HG02571 (cell line): ENCODE results near the gene CAMK2D.

Experiments used
- ATAC-seq: cut with Tn5 transposase; IDR thresholded peaks from one replicate; pipeline ENCODE4 v1.9.1; 2021; ENCODE audit warnings: mild to moderate bottlenecking, moderate library complexity; ENCODE audit not compliant: unreplicated experiment

CAMK2D gene

DNA sequence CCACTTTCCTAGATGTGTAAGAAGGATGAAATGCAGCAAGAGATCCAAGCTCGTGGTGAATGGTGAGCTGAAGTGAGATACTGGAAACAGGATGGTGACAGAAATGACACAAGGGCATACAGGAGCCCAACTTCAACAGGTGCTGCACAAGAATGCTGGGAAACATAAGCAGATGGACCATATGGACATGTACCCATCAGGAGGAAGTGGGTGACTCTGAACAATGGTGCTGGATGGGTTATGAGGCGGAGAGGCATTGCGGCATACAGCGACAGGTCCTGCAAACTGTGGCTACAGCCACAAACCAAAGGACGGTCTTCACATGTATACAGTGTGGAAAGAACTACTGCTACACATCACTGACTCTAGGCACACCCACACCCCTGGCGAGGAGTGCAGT lies 265.7 kb downstream of the CAMK2D start:
- ATAC-seq: no peak

DNA sequence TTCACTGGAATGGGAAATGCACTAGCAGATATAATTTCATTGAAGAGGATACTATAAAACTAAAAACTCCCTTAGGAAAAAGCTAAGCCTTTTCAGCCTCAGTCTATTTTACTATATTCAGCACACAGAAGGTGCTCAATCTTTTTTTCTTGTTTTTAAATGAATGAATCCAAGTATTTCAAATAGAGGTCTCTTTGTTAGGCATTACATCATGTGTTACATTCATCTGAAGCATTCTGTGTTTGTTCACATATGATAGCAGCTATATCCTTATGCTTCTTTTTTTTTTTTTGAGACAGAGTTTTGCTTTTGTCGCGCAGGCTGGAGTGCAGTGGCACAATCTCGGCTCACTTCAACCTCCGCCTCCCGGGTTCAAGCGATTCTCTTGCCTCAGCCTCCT lies 278.4 kb downstream of the CAMK2D start:
- no peak for ATAC-seq

DNA sequence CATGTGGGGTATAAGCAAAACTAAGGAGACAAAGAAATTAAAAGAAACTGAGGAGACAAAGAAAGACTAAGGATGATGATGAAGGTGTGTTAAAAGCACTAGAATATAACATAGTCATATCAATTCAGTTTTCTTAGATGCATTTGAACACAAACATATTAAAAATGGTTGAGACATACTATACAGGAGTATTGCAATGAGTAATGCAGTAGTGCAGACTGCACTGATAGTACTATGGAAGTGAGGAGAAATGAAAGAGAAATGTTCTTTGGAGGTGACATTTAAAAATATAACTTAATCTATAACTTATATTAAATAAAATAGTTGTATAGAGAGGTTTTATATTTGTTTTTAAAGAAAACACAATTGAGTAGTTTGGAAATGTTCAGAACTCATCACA lies 279.2 kb downstream of the CAMK2D start:
- no peak for ATAC-seq

DNA sequence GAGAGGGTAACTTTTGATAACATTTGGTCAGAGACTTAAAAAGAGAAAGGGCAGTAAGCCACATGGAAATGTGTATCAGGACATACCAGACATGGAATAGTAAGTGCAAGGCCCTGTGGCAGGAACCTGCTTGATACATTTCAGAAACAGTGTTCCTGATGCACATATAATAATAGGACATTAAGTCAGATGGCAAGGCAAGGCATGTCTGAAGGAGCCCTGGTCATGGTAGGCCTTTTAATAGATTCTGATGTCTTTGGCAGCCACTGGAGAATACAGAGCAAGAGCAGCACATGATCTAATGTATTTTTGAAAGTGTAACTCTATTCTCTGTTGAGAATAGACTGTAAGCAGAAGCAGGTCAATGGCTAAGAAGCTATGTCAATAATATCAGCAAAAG lies 279.7 kb downstream of the CAMK2D start:
- ATAC-seq: no peak

DNA sequence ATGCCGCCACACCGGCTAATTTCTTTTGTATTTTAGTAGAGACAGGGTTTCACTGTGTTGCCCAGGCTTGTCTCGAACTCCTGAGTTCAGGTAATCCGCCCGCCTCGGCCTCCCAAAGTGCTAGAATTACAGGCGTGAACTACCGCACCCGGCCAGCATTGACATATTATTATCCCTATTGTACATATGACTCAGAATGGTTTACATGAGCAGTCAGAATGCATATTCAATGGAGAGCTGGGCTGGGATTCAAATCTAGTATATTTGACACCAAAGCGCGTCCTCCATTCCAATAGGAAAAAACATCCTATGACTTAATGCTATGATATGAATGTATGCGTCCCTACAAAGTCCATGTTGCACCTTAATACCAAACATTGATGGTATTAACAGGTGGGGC lies 281.4 kb downstream of the CAMK2D start:
- no peak for ATAC-seq

DNA sequence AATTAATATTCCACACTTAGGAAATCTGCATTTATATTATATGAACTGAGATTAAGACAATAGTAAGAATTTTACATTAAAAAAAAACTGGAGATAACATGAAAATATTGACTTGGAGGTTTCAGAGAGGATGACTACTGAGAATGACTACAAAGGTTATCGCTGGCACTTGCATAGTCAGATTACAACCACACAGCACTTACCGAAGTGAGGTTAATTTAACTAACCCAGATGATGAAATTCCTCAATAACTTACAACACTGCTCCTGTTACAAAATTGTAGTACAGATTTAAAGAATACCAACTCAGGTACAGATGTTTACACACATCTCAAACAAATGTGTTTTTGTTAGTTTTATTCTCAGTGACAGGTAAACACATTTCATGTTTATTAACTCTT lies 283.5 kb downstream of the CAMK2D start:
- no peak for ATAC-seq

DNA sequence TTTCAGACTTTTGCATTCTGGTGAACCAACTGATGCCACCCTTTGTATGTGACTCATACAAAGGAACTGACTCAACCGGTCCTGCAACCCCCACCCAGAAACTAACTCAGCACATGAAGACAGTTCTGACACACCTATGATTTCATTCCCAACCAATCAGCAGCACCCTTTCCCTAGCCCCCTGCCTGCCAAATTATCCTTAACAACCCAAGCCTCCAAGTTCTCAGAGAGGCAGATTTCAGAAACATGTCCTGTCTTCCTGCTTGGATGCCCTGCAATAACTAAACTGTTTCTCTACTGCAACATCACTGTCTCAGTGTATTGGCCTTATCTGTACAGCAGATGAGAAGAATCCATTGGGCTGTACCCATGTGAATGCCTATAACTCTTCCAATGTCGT lies 284.7 kb downstream of the CAMK2D start:
- ATAC-seq: no peak

DNA sequence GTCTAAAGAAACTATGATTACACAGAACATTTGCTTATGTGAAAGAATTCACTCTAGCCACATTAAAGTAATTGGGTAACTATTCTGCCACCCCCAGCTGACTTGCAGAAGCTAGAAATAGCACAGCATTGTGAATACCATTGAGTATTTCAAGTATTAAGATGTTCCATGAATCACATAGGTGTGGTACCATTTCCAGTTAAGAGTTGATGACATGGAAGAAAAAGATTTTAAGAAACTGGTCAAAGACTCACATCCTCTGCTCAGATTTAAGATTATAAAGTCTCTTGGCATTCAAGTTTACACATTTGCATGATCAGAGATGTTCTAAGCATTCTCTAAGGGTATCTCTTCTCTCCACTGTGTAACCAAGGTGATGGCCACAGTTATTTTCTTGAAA lies 287.5 kb downstream of the CAMK2D start:
- ATAC-seq: no peak

DNA sequence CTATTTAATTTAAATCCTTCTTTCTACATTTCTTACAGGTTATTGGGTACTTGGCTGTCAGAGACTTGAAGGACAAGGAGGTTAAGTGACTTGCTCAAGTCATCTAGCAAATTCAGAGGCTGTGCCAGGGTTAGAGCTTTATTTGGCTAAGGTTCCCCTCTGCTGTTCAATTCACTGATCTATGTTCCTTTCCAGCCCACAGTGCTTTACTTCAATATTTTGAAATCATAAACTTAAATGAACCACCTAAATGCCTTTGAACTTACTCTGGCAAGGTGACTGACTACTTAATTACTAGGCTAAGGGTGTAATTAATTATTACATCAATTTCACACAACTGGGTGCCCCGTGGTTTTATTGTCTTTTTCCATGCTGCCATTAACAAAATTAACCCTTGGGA lies 288.7 kb downstream of the CAMK2D start:
- ATAC-seq: no peak

DNA sequence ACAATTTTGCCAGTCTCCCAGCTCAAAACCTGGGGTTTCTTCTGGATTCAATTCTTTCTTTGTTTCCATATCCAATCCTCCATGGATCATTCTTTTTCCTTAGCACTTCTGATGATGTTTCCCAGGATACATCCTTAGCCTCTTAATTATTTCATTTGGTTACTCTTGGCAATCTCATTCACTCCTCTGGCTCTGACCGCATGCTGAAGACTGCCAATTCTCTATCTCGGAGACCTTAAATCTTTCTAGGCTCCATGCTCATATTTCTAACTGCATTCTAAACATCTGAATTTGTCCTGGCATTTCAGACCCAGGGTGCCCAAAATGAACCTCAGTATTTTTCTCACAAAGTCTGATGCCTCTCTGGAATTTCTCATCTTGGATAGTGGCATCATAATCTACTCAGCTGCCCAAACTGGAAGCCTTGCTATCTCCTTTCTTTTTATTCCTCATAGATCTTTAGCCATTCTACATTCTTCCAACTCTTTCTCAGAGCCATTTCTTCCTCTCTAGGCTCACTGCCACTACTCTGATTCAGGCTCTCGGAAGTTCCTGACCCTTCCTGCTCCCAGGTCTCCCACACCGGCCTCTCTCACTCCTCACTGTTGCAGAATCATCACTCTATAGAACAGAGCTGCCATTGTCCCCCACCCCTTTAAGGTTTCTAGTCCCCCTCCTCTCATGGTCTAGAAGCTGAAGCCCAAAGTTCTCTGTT lies 290.2 kb downstream of the CAMK2D start:
- no peak for ATAC-seq

DNA sequence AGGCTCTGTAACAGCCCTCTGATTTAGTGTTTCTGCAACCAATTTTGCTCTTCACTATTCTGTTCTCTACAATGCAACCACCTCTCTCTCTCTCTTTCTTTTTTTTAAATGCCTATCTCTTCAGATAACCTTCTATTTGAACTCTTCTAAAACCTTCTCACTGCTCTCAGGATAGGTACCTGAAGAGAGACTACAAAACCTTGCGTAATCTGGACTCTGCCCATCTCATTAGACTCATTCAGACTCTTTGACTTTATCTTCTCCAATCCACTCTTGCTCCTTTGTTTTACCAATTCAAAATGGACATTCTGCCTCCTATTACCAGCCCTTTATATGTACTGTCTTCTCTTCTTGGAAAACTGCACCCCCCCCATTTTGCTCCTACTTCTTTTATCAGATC lies 291.6 kb downstream of the CAMK2D start:
- ATAC-seq: no peak

DNA sequence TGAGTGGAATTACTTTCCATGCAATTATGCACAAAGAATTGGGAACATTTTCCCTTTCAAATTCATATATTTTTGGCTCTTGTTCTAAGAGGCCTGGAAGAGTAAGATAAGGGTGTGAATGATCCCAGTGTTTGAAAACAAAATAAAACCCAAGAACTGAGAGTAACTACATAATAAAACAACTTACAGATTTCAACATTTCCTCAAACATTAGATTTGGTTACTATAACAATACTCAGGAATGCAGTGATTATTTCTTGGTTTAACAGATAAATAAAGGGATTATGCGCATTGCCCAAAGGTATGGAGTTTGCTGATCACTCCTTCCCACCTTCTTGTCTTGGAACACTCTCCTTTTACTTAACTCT lies 292.5 kb downstream of the CAMK2D start:
- ATAC-seq: no peak

DNA sequence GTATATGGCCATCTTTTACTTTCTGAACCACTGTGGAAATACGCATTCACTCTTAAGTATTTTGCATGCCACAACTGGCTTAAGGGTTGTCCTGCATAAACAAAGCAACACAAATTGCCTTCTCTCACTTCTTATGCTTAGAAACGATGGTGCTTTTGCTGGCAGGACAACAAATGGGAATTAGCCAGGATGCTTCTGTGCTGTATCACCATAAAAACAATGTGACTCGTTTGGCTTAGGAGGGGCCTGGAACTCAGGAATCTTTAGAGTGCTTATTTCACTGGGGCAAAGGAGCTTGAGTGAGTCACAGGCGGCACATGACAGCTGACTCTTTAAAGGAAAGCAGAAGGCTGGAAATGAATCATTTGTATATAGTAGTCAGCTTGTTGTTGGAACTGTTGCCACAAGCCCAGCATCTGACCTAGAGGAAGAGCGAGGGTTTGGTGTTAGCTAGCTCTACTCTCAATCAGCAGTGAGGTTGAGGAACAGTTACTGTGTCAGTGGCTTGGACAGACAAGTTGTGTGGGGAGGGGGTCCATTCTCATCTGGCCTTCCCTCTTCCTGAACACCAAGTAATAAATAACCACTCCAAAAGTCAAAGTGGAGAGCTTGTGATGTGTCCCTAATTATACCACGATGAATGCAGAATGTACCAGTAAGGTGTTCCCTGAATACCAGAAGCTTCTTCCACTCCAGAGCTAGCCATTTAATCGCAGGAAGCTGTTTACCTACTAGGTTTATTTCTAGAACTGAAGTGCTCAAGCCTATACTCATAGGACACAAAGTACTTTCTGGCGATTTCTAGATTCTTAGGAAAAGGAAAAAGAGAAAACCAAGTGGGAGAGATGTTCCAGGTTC lies 293.1 kb downstream of the CAMK2D start:
- no peak for ATAC-seq

DNA sequence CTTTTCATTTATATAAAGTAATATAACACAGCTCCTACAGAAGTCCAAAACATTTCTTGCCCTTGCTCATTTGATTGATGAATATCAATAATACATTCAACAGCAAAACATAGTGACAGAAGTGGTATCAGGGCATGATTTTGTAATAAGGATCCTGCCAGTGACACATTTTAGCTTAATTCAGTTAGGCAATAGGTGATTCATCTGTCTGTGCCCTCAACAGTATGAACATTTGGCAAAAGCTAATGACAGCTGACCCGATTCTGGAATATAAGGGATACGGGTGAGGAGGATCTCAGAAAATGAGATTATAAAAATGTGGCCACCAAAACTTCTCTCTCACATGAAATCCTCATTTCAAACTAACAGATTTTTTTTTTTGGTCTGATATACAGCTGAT lies 294.0 kb downstream of the CAMK2D start:
- ATAC-seq: no peak

DNA sequence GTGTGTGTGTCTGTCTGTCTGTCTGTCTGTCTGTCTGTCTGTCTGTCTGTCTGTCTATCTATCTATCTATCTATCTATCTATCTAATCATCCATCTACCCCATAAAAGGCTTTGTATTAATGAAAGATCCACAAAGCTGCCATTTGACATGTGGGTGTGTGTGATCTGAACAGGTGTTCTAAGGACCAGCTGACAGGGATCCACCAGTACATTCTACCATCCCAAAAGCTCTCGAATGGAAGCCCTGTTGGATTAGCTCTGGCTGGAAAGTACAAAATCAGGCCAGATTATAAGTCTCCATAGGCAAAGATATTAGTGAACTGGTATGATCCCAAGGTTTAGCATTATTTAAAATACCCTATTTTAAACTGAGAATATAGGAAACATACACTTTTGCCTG lies 299.3 kb downstream of the CAMK2D start:
- ATAC-seq: no peak

DNA sequence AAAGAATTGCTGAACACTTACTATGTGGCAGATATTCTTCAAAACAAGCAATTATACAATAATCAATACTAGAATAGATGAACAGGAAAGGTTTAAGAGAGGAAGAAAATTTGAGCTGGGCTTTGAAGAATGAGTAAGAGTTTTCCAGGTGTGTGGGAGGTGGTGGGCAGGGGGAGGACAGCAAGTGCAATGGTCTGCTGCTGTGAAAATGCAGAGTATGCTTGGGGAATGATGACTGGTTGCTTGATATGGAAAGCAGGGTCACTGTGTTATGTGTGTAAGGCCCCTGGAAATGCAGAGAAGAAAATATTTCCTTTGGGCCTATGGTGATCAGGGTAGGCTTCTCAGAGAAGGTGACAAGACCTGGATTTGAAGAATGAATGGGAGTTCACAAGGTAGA lies 300.3 kb downstream of the CAMK2D start:
- ATAC-seq: no peak

DNA sequence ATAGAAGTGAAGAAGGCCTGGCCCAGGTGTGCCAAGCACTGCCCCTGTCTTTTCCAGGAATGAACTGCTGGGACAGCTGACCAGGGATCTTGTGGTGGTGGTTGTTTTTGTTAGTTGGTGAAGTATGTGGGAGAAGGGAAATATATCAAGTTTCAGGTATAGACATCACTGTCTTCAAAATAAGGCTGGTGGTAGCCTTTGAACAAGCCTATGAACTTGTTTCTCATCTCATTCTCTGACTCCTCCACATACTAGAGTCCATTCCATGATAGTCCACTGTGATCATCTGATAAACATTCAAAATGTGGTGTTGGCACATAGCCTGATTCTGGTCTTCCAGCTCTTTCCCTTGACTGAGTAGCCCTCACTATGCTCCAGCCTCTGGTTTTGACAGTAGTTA lies 303.7 kb downstream of the CAMK2D start:
- ATAC-seq: no peak

DNA sequence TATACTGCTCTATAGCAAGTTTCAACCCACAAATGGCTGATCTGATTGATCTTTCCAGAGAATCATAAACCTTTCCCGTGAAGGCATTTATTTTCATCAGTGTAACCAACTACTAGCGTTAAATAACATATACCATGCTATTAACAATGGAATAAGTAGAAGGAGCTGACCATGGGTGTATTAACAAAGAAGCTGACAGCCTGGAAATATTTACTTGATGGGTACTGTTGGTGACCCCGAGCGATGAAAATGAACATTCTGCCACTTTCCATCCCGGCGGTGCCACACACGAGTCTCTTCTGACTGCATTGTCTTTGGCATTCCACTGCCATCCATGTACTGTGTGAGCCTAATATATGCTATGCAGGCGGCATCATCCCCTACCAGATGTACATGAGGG lies 304.4 kb downstream of the CAMK2D start:
- ATAC-seq: no peak

DNA sequence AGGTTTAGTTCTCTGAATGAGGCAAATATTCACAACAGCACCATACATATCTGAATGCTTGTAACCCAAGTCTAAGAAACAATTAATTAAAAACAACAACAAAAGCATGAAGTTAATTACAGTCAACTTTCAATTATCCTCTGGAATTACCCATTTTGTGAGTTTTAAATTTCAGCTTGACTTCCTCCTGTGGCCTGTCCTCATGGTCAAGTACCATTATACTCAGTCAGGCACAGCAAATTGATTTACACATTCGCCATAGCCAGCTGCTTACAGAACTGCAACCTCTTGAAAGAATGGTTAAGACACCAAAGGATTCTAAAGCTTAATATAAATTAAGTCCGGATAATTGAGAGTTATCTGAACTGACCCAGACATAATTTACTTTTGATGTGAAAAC lies 306.5 kb downstream of the CAMK2D start:
- ATAC-seq: no peak

DNA sequence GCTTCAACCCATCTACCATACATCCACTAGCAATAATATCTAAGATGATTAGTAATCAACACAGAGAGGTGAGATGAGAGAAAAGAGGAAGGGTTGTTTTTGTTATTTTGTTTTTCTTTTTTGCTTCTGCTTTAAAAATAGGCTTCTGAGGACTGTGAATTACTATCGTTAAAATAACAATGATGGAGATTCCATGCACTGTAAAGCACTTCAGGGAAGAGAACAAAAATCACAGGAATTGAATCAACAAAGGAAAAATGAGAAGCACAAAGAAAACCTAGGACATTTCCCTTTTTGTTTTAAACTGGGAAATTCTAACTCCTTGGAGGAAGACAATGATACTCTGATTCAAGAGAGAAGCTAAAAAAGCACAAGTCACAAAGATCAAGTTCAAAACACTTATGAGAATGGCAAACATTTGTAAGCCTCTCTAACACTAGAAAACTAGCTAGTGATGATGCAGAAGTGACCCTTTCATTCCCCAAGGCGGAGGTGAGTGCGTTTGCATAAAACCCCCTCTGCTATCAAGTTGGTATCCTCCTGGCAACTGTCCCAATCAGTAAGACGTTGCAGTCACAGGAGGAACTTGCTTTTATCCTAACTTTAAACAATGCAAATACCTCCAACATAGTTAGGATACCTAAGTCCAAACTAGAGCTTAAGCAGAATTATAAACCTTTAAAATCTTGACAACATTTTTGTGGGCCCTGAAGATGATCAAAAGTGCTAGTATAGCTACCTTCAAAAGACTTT lies 308.5 kb downstream of the CAMK2D start:
- ATAC-seq: no peak

DNA sequence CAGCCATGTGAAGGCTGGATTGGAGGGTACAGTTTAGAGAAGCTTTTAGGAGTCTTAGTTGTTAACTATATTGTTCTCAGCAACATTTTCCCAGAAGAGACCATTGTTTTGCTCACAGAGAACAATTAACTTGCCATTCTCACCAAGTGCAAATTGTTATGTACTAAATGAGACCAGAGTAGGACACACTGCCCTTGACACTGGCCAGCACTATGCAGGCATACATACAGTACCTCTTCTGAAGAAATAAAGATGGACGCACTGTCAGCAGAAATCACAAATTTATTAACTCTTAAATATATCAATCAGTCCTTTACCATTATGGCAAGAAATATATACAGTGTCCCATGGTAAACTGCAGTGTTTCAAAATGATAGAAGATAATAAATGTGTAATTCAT lies 309.4 kb downstream of the CAMK2D start:
- no peak for ATAC-seq
